HG02763 (cell line): ENCODE measurements around the gene STAC2.
A peak's percentile ranks its signal among the peaks of the same experiment; 100 is the strongest.

Experiments used
- ATAC-seq: cut with Tn5 transposase; IDR thresholded peaks from one replicate; pipeline ENCODE4 v1.9.1; 2021; ENCODE audit warnings: mild to moderate bottlenecking, moderate library complexity; ENCODE audit not compliant: unreplicated experiment

Gene STAC2

GRCh38 chr17:39210093-39210434, 15.7 kb downstream of the STAC2 start:
- no peak for ATAC-seq

- no peak for ATAC-seq
Measured at GRCh38 chr17:39209317-39210092, 16.2 kb downstream of the STAC2 start.

- ATAC-seq = peak; percentile 51
Measured at GRCh38 chr17:39208893-39209292, 16.9 kb downstream of the STAC2 start.

GRCh38 chr17:39208136-39208535, 17.6 kb downstream of the STAC2 start:
- ATAC-seq = no peak

GRCh38 chr17:39205112-39205526, 20.6 kb downstream of the STAC2 start:
- ATAC-seq = no peak

- ATAC-seq = no peak
Measured at GRCh38 chr17:39204245-39204644, 21.5 kb downstream of the STAC2 start.

GRCh38 chr17:39200957-39201510, 24.7 kb downstream of the STAC2 start:
- ATAC-seq = no peak

GRCh38 chr17:39200070-39200879, 25.5 kb downstream of the STAC2 start, which contains the start of gene RPL19:
TSS of gene RPL19 (plus strand) at chr17:39200283. CDS start at chr17:39200345, 62 bp downstream.
- ATAC-seq = peak; percentile 66

- ATAC-seq = peak; percentile 63
Measured at GRCh38 chr17:39199820-39200069, 26.0 kb downstream of the STAC2 start.

- no peak for ATAC-seq
Measured at GRCh38 chr17:39198186-39198566, 27.6 kb downstream of the STAC2 start.

- ATAC-seq = no peak
Measured at GRCh38 chr17:39197380-39198185, 28.2 kb downstream of the STAC2 start, which contains the start of gene CACNB1. TSS of gene CACNB1 (minus strand) at chr17:39197669. CDS start at chr17:39197495, 174 bp downstream.

GRCh38 chr17:39196808-39197291, 28.9 kb downstream of the STAC2 start:
- no peak for ATAC-seq

GRCh38 chr17:39196241-39196807, 29.4 kb downstream of the STAC2 start:
- ATAC-seq = no peak

- ATAC-seq = no peak
Measured at GRCh38 chr17:39195568-39196160, 30.1 kb downstream of the STAC2 start.

GRCh38 chr17:39194985-39195524, 30.7 kb downstream of the STAC2 start:
- ATAC-seq = no peak

- no peak for ATAC-seq
Measured at GRCh38 chr17:39194089-39194984, 31.4 kb downstream of the STAC2 start.

- no peak for ATAC-seq
Measured at GRCh38 chr17:39193346-39193745, 32.4 kb downstream of the STAC2 start.

GRCh38 chr17:39192901-39193300, 32.8 kb downstream of the STAC2 start:
- ATAC-seq = no peak
